ENCODE results near the gene ALKBH6. TPM values are rescaled to one million over a fixed set of nuclear protein-coding genes. Genes with fewer than 3 reads are reported as not detected.
A peak's percentile ranks its signal among the peaks of the same experiment; 100 is the strongest.

The ALKBH6 gene
- total and polyA plus RNA-seq, 2 of the 13 experiments (the other 11 are each of a cell fraction or from before 2014, with no cell fraction given), result 13.7 to 18.1 TPM

- TF ChIP-seq TEAD3 (CRISPR knock-in tag; optimal IDR thresholded peaks at IDR 0.05; ENCODE audit: borderline replicate concordance), result no peak
- TF ChIP-seq E2F1 (CRISPR knock-in tag; IDR thresholded peaks at IDR 0.05), result peak; percentile 89
- no peak for TF ChIP-seq MAFF (IDR thresholded peaks at IDR 0.05; ENCODE audit: low read depth, low read length)
- TF ChIP-seq FOXP4 (CRISPR knock-in tag; IDR thresholded peaks at IDR 0.05), result no peak
- no peak for TF ChIP-seq KLF15 (CRISPR knock-in tag; IDR thresholded peaks at IDR 0.05; ENCODE audit: borderline replicate concordance)
- no peak for TF ChIP-seq ZFP37 (CRISPR knock-in tag; IDR thresholded peaks at IDR 0.05; ENCODE audit: borderline replicate concordance)
- TF ChIP-seq SNRNP70 (IDR thresholded peaks at IDR 0.05; ENCODE audit: low read depth, low read length), result no peak
- TF ChIP-seq ATF3 (CRISPR knock-in tag; IDR thresholded peaks at IDR 0.05), result no peak
- TF ChIP-seq DRAP1 (CRISPR knock-in tag; IDR thresholded peaks at IDR 0.05), result no peak
- TF ChIP-seq ZNF225 (CRISPR knock-in tag; IDR thresholded peaks at IDR 0.05), result no peak
- no peak for TF ChIP-seq KLF16 (CRISPR knock-in tag; IDR thresholded peaks at IDR 0.05)
- no peak for TF ChIP-seq ZNF12 (CRISPR knock-in tag; IDR thresholded peaks at IDR 0.05)
- TF ChIP-seq ZNF331 (CRISPR knock-in tag; IDR thresholded peaks at IDR 0.05), result no peak
- peak; percentile 95 for TF ChIP-seq NFYC (CRISPR knock-in tag; IDR thresholded peaks at IDR 0.05)
- no peak for TF ChIP-seq EEA1 (CRISPR knock-in tag; IDR thresholded peaks at IDR 0.05; ENCODE audit: borderline replicate concordance)
- no peak for TF ChIP-seq HMGXB4 (CRISPR knock-in tag; IDR thresholded peaks at IDR 0.05; ENCODE audit: borderline replicate concordance in 1 of 2, low read depth in 1 of 2)
- TF ChIP-seq PREB (CRISPR knock-in tag; IDR thresholded peaks at IDR 0.05), result no peak
- TF ChIP-seq ZBTB21 (CRISPR knock-in tag; IDR thresholded peaks at IDR 0.05), result no peak
- no peak for TF ChIP-seq ZNF878 (CRISPR knock-in tag; IDR thresholded peaks at IDR 0.05)
- TF ChIP-seq ZNF337 (CRISPR knock-in tag; IDR thresholded peaks at IDR 0.05; ENCODE audit: borderline replicate concordance, low read depth), result no peak
- 0 out of 2 replicates have a peak, but pooled peaks have one; percentile 20 for TF ChIP-seq ZNF572 (CRISPR knock-in tag; IDR thresholded peaks at IDR 0.05)
These were observed 41.0 kb upstream of the ALKBH6 start, which contains the start of gene WDR62 (continued) for GRCh38 chr19:36054733-36055686.

Measured in HepG2 (cell line).